HCT116 (cell line): ENCODE data around the gene PDIA3. TPM values are rescaled to one million over a fixed set of nuclear protein-coding genes. Genes with fewer than 3 reads are reported as not detected.
"Not testable (repeated sequence)": the region's sequence is repeated elsewhere in the genome, so short reads cannot be mapped to it uniquely, and the experiment has no call there.

Source experiments
- ATAC-seq: fragments of 200-7000 bp; cut with Tn5 transposase; 2 replicates; pipeline ENCODE4 v1.9.1; 2020; ENCODE audit warnings: mild to moderate bottlenecking, moderate library complexity
- BruUV-seq: library from RNA; stranded (reverse); fragments of 400-500 nt; replicated peaks from 2 replicates; lab custom pipeline; 2021; lab: Mats Ljungman, UMichigan
- CTCF ChIA-PET: fragments of 300-600 bp; sonication (Branson Sonifier 250); formaldehyde crosslinking; loops from one replicate; lab custom pipeline; 2021; ENCODE audit warnings: antibody characterized with exemption; lab: Charles Lee
- POLR2A ChIA-PET: fragments of 300-600, 350-600 bp; sonication (Branson Sonifier 250); formaldehyde crosslinking; loops from one replicate; lab custom pipeline; 2021; ENCODE audit warnings: antibody characterized with exemption; lab: Charles Lee
- RAD21 ChIA-PET, 2 experiments: fragments of 300-600 bp; sonication (Branson Sonifier 250); formaldehyde crosslinking; loops; one replicate each; lab custom pipeline; 2023; ENCODE audit warnings: low total read pairs in 2 of 2; ENCODE audit not compliant: uncharacterized antibody in 2 of 2, unreplicated experiment in 2 of 2, low non-redundant PET in 1 of 2; lab: Charles Lee
- DNase-seq: peaks from one replicate; pipeline ENCODE4 v3.0.0-alpha.2; 2010; ENCODE audit warnings: low read depth, low spot score
- H2AFZ ChIP-seq: fragments of 200-600 bp; shearing (Covaris generic), sonication (generic); 2 replicates; pipeline ENCODE4 v1.6.1; 2017; ENCODE audit warnings: low read depth, mixed run types, mixed read lengths, antibody characterized with exemption, low read length; ENCODE audit not compliant: poor library complexity, severe bottlenecking
- H3K27ac ChIP-seq: 2 replicates; pipeline ENCODE4 v1.5.1; 2012; ENCODE audit warnings: low read depth, low read length
- H3K27me3 ChIP-seq: fragments of 200-600 bp; sonication (generic); 2 replicates; pipeline ENCODE4 v1.6.1; 2016; ENCODE audit warnings: mixed run types, low read length, mixed read lengths; ENCODE audit not compliant: insufficient read depth
- H3K36me3 ChIP-seq, 2 experiments: fragments of 200-500 bp in 1 of 2; fragments of 200-600 bp in 1 of 2; sonication (Bioruptor generic) in 1 of 2; sonication (generic) in 1 of 2; 2 replicates each; pipeline versions ENCODE4 v1.5.1 to v1.6.1; 2014 to 2016; ENCODE audit warnings: low read length in 2 of 2, inconsistent platforms in 1 of 2, mixed read lengths in 1 of 2, mixed run types in 1 of 2; ENCODE audit not compliant: insufficient read depth in 2 of 2, control insufficient read depth in 1 of 2
- H3K4me1 ChIP-seq, 2 experiments: fragments of 200-600 bp in 1 of 2; sonication (generic) in 1 of 2; 2 replicates each; pipeline versions ENCODE4 v1.5.1 to v1.6.1; 2012 to 2017; ENCODE audit warnings: low read length in 2 of 2, inconsistent platforms in 1 of 2, mild to moderate bottlenecking in 1 of 2, mixed read lengths in 1 of 2, mixed run types in 1 of 2, moderate library complexity in 1 of 2; ENCODE audit not compliant: insufficient read depth in 2 of 2, control insufficient read depth in 1 of 2
- H3K4me2 ChIP-seq: fragments of 200-600 bp; sonication (generic); 2 replicates; pipeline ENCODE4 v1.6.1; 2017; ENCODE audit warnings: mixed run types, low read length, mixed read lengths
- H3K4me3 ChIP-seq, 2 experiments: fragments of 200-600 bp in 1 of 2; sonication (generic) in 1 of 2; replicated peaks in 1 of 2; 2 replicates each; pipeline ENCODE4 v1.5.1; 2011 to 2016; ENCODE audit warnings: low read length in 2 of 2, control low read depth in 1 of 2, low read depth in 1 of 2, mild to moderate bottlenecking in 1 of 2, mixed read lengths in 1 of 2, mixed run types in 1 of 2
- H3K79me2 ChIP-seq: fragments of 200-600 bp; sonication (generic); 2 replicates; pipeline ENCODE4 v1.6.1; 2017; ENCODE audit warnings: mild to moderate bottlenecking, mixed run types, low read length, moderate library complexity, mixed read lengths; ENCODE audit not compliant: insufficient read depth
- H3K9ac ChIP-seq: fragments of 200-600 bp; sonication (generic); 2 replicates; pipeline ENCODE4 v1.6.1; 2016; ENCODE audit warnings: low read length, mixed read lengths
- H3K9me2 ChIP-seq: fragments of 200-600 bp; sonication (generic), shearing (Covaris generic); 2 replicates; pipeline ENCODE4 v1.6.1; 2017; ENCODE audit warnings: mixed run types, mild to moderate bottlenecking, moderate library complexity; ENCODE audit not compliant: insufficient read depth
- H3K9me3 ChIP-seq, 2 experiments: fragments of 200-500 bp in 1 of 2; fragments of 200-600 bp in 1 of 2; sonication (Bioruptor generic) in 1 of 2; sonication (generic) in 1 of 2; 2 replicates each; pipeline ENCODE4 v1.6.1; 2014 to 2017; ENCODE audit warnings: low read length in 2 of 2, mixed read lengths in 2 of 2, inconsistent platforms in 1 of 2, low read depth in 1 of 2, mild to moderate bottlenecking in 1 of 2, mixed run types in 1 of 2, moderate library complexity in 1 of 2; ENCODE audit not compliant: control insufficient read depth in 1 of 2, insufficient read depth in 1 of 2
- H4K20me1 ChIP-seq: fragments of 200-600 bp; sonication (generic), shearing (Covaris generic); 2 replicates; pipeline ENCODE4 v1.6.1; 2017; ENCODE audit warnings: mixed run types, mild to moderate bottlenecking, moderate library complexity; ENCODE audit not compliant: insufficient read depth
- ELF1 ChIP-seq: IDR thresholded peaks from 2 replicates; pipeline ENCODE4 v1.6.1; 2012; ENCODE audit warnings: low read depth, borderline replicate concordance
- ZNF274 ChIP-seq: fragments of 200-500 bp; sonication (Bioruptor generic); IDR thresholded peaks from 2 replicates; pipeline ENCODE4 v1.6.1; 2014; ENCODE audit warnings: mild to moderate bottlenecking, low read depth, low read length, inconsistent platforms
- intact Hi-C: fragments of 100-400 bp; cut with micrococcal nuclease; formaldehyde crosslinking; loops from 2 replicates; pipeline ENCODE4 v1.10.0; 2022
- total RNA-seq: library from RNA; stranded (reverse); gene quantifications from one replicate; pipeline ENCODE4 v1.2.1, GENCODE V29; 2021; ENCODE audit not compliant: unreplicated experiment

The PDIA3 gene
- total RNA-seq, 1 experiment from 2014 or later = 435 TPM

- no peaks in the 10 kb centered on the region for H3K27me3 ChIP-seq
Observed at GRCh38 chr15:43723151-43723550, 23.1 kb upstream of the PDIA3 start.

GRCh38 chr15:43726306-43726705 lies 19.9 kb upstream of the PDIA3 start:
- POLR2A ChIA-PET, H3K9me2 ChIP-seq, H3K9me3 ChIP-seq, H2AFZ ChIP-seq, intact Hi-C loops, H3K4me3 ChIP-seq, BruUV-seq, H3K27ac ChIP-seq, DNase-seq, H3K4me2 ChIP-seq, ATAC-seq, H3K79me2 ChIP-seq, RAD21 ChIA-PET, H3K4me1 ChIP-seq, H3K27me3 ChIP-seq, H3K9ac ChIP-seq, H3K36me3 ChIP-seq, CTCF ChIA-PET, H4K20me1 ChIP-seq: not testable (repeated sequence)

More at GRCh38 chr15:43723151-43723550, 23.1 kb upstream of the PDIA3 start:
- no peaks in the 10 kb centered on the region for H3K9me2 ChIP-seq
- ChIA-PET CTCF (no interaction called here), RAD21 (no interaction called here), POLR2A (no interaction called here)
- no TSS peak for BruUV-seq
- H3K4me3 ChIP-seq = no peak overlapping the region
- no peaks in the 10 kb centered on the region for H3K36me3 ChIP-seq
- no peak overlapping the region for H3K4me2 ChIP-seq
- H3K9me3 ChIP-seq = no peaks in the 10 kb centered on the region
- DNase-seq (no peak), ATAC-seq (no peak)
- intact Hi-C loops = no loop called here
- H4K20me1 ChIP-seq = no peaks in the 10 kb centered on the region
- no peak overlapping the region for H3K27ac ChIP-seq
- TF ChIP-seq ELF1 (no peak), ZNF274 (no peak)
- no peak overlapping the region for H3K9ac ChIP-seq
- no peak overlapping the region for H2AFZ ChIP-seq
- no peaks in the 10 kb centered on the region for H3K79me2 ChIP-seq
- H3K4me1 ChIP-seq = no peaks in the 10 kb centered on the region

- H4K20me1 ChIP-seq, H3K79me2 ChIP-seq, H2AFZ ChIP-seq, POLR2A ChIA-PET, intact Hi-C loops, BruUV-seq, RAD21 ChIA-PET, H3K9ac ChIP-seq, H3K9me3 ChIP-seq, H3K4me1 ChIP-seq, H3K36me3 ChIP-seq, ATAC-seq, DNase-seq, H3K4me3 ChIP-seq, CTCF ChIA-PET, H3K27ac ChIP-seq, H3K4me2 ChIP-seq, H3K9me2 ChIP-seq, H3K27me3 ChIP-seq: not testable (repeated sequence)
Observed at GRCh38 chr15:43728053-43728725, 18.0 kb upstream of the PDIA3 start.
